HEK293T (cell line): ENCODE data around the gene CRYBG1.
A peak's percentile ranks its signal among the peaks of the same experiment; 100 is the strongest.

Source experiments
- ARNT ChIP-seq: fragments of 450-650 bp; IDR thresholded peaks from 2 replicates; pipeline ENCODE4 v1.6.1; 2017; ENCODE audit warnings: mild to moderate bottlenecking
- BHLHE40 ChIP-seq: fragments of 450-650 bp; IDR thresholded peaks from 2 replicates; pipeline ENCODE4 v1.6.1; 2016; ENCODE audit warnings: mild to moderate bottlenecking, moderate library complexity, borderline replicate concordance
- FOXA1 ChIP-seq: fragments of 450-650 bp; IDR thresholded peaks from 2 replicates; pipeline ENCODE4 v1.6.1; 2016; ENCODE audit warnings: mild to moderate bottlenecking
- FOXK2 ChIP-seq: fragments of 450-650 bp; IDR thresholded peaks from 2 replicates; pipeline ENCODE4 v1.6.1; 2016; ENCODE audit warnings: mild to moderate bottlenecking
- SP1 ChIP-seq: fragments of 450-650 bp; IDR thresholded peaks from 2 replicates; pipeline ENCODE4 v1.6.1; 2017
- SUZ12 ChIP-seq: fragments of 450-650 bp; IDR thresholded peaks from 2 replicates; pipeline ENCODE4 v1.6.1; 2016; ENCODE audit warnings: mild to moderate bottlenecking
- TF ChIP-seq, protein P1 (sequence below): fragments of 450-650 bp; IDR thresholded peaks from 2 replicates; pipeline ENCODE4 v1.6.1; 2016

GRCh38 chr6:106608080-106608668 lies 247.7 kb downstream of the CRYBG1 start:
- no peak for TF ChIP-seq ARNT
- TF ChIP-seq BHLHE40, result no peak
- TF ChIP-seq FOXA1, result no peak
- TF ChIP-seq, protein P1, sequence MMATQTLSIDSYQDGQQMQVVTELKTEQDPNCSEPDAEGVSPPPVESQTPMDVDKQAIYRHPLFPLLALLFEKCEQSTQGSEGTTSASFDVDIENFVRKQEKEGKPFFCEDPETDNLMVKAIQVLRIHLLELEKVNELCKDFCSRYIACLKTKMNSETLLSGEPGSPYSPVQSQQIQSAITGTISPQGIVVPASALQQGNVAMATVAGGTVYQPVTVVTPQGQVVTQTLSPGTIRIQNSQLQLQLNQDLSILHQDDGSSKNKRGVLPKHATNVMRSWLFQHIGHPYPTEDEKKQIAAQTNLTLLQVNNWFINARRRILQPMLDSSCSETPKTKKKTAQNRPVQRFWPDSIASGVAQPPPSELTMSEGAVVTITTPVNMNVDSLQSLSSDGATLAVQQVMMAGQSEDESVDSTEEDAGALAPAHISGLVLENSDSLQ, result no peak
- 0 out of 2 replicates have a peak, but pooled peaks have one; percentile 38 for TF ChIP-seq FOXK2
- no peak for TF ChIP-seq SP1
- TF ChIP-seq SUZ12, result no peak
